Left ventricle myocardium inferior (tissue), 1 donor: ENCODE measurements around the gene RRAGC. TPM values are rescaled to one million over a fixed set of nuclear protein-coding genes. Genes with fewer than 3 reads are reported as not detected.

Source experiments
- DNase-seq: peaks from one replicate; pipeline ENCODE4 v3.0.0-alpha.2; 2020
- H3K27ac ChIP-seq: fragments of 200-600 bp; replicated peaks from 2 replicates; pipeline ENCODE4 v1.8.0; 2021
- H3K27me3 ChIP-seq: fragments of 200-600 bp; 2 replicates; pipeline ENCODE4 v1.8.0; 2021; ENCODE audit warnings: low read depth
- H3K36me3 ChIP-seq: fragments of 200-600 bp; 2 replicates; pipeline ENCODE4 v1.8.0; 2021
- H3K4me1 ChIP-seq: fragments of 200-600 bp; 2 replicates; pipeline ENCODE4 v1.8.0; 2021
- H3K4me3 ChIP-seq: fragments of 200-600 bp; 2 replicates; pipeline ENCODE4 v1.8.0; 2021; ENCODE audit warnings: mild to moderate bottlenecking, moderate library complexity
- H3K9me3 ChIP-seq: fragments of 200-600 bp; replicated peaks from 2 replicates; pipeline ENCODE4 v1.8.0; 2021
- CTCF ChIP-seq: fragments of 200-600 bp; IDR thresholded peaks from 2 replicates; pipeline ENCODE4 v1.8.0; 2021; ENCODE audit warnings: antibody characterized with exemption, mild to moderate bottlenecking, borderline replicate concordance
- intact Hi-C: fragments of 100-400 bp; cut with micrococcal nuclease; formaldehyde crosslinking; loops from one replicate; pipeline ENCODE4 v1.11.0; 2022
- total RNA-seq: library from RNA; stranded (reverse); fragmentation: NEBNext Ultra II Directional; extraction: Animal tissue kit (Norgen Biotek cat#: 25700); gene quantifications from one replicate; pipeline ENCODE4 v1.2.1, GENCODE V29; 2021
- donor health status: DM: no; HTN: yes; CAD: no; lungs with severe emphysema.

The RRAGC gene
- total RNA-seq, 1 donor from 2014 or later: 20.0 TPM

DNA sequence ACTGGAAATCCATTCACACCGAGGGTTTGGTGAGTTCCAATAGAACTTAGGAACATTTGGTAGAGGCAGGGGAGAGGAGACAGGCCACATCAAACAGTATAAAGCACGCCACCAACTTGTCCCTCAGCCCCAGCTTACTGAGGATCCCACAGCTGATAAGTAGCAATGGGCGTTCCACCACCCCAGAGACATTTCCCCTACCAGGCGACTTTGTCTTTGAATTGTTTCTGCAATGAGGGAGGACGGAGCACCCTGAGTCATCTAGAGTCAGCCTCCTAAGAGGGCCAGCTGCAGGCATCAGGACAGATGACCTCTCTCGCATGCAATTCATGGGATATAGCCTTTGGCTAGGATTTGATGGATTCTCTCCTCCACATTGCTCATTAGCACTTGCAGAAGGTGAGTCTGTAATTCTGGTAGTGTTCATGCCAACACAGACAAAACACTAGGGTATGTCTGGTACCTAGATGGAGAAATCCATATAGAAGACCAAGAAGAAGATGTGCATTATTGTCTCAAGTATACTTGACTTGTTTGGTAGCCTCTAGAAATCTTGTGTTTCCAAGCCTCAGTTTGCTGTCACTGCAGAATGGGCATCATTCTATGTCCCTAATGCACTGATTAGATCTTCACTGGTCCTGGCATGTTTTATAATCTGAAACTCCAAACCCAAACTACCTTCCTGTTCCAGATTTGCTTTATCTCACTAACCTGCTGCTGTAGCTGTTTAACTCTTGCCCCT lies 69.0 kb downstream of the RRAGC start:
- intact Hi-C loops: no loop called here
- TF ChIP-seq CTCF: no peak
- Histone ChIP-seq H3K9me3 (peaks cover 27% of the 10 kb centered on the region), H3K27ac (no peak overlapping the region), H3K4me3 (no peak overlapping the region), H3K27me3 (peaks cover 91% of the 10 kb centered on the region), H3K36me3 (no peaks in the 10 kb centered on the region), H3K4me1 (no peaks in the 10 kb centered on the region)
- DNase-seq: no peak

- no peak for TF ChIP-seq CTCF
- intact Hi-C loops: no loop called here
- Histone ChIP-seq H3K27me3 (peaks cover 99% of the 10 kb centered on the region), H3K27ac (no peak overlapping the region), H3K4me1 (no peaks in the 10 kb centered on the region), H3K9me3 (peaks cover 24% of the 10 kb centered on the region), H3K36me3 (no peaks in the 10 kb centered on the region), H3K4me3 (no peak overlapping the region)
- no peak for DNase-seq
Observed at GRCh38 chr1:38789498-38790169, 69.9 kb downstream of the RRAGC start.

GRCh38 chr1:38788341-38789336 lies 70.9 kb downstream of the RRAGC start:
- H3K4me3 ChIP-seq: no peak overlapping the region
- H3K27me3 ChIP-seq: peaks cover 100% of the 10 kb centered on the region
- no peak for DNase-seq
- TF ChIP-seq CTCF: no peak
- H3K36me3 ChIP-seq: no peaks in the 10 kb centered on the region
- H3K9me3 ChIP-seq: peaks cover 14% of the 10 kb centered on the region
- intact Hi-C loops: no loop called here
- no peak overlapping the region for H3K27ac ChIP-seq
- H3K4me1 ChIP-seq: peaks cover 3% of the 10 kb centered on the region

Other genes with a start within 250 kb of the RRAGC start
- 14.5 TPM for gene MYCBP, start 13.6 kb upstream of the RRAGC start, total RNA-seq
- gene GJA9, start 21.8 kb upstream of the RRAGC start, total RNA-seq: not detected
- gene RHBDL2, start 82.1 kb upstream of the RRAGC start, total RNA-seq: not detected
- gene AKIRIN1, start 131.5 kb upstream of the RRAGC start, total RNA-seq: 61.5 TPM
- gene NDUFS5, start 166.6 kb upstream of the RRAGC start, total RNA-seq: 696 TPM